OCI-LY7 (cell line): Measurements from ENCODE around the gene NPVF. TPM values are rescaled to one million over a fixed set of nuclear protein-coding genes. Genes with fewer than 3 reads are reported as not detected.

ENCODE experiments used
- BruUV-seq: library from RNA; stranded (reverse); fragments of 400-500 nt; replicated peaks from 2 replicates; lab custom pipeline; 2021; lab: Mats Ljungman, UMichigan
- CTCF ChIA-PET: fragments of 300-600 bp; sonication (Branson Sonifier 250); formaldehyde crosslinking; loops from one replicate; lab custom pipeline; 2022; ENCODE audit warnings: antibody characterized with exemption; ENCODE audit not compliant: unreplicated experiment; lab: Charles Lee
- POLR2A ChIA-PET: fragments of 300-600 bp; sonication (Branson Sonifier 250); formaldehyde crosslinking; loops from one replicate; lab custom pipeline; 2022; ENCODE audit warnings: antibody characterized with exemption; lab: Charles Lee
- DNase-seq: peaks from one replicate; pipeline ENCODE4 v3.0.0-alpha.2; 2015; ENCODE audit warnings: low spot score
- H2AFZ ChIP-seq: fragments of 200-600 bp; sonication (generic), shearing (Covaris generic); 2 replicates; pipeline ENCODE4 v1.6.1; 2014; ENCODE audit warnings: mild to moderate bottlenecking, antibody characterized with exemption, low read length, moderate library complexity
- H3K27ac ChIP-seq: fragments of 200-600 bp; sonication (generic); 2 replicates; pipeline ENCODE4 v1.5.1; 2014; ENCODE audit warnings: mixed run types, low read depth, mild to moderate bottlenecking, moderate library complexity, low read length, inconsistent platforms; ENCODE audit not compliant: poor library complexity, severe bottlenecking
- H3K36me3 ChIP-seq: fragments of 200-600 bp; sonication (generic); 2 replicates; pipeline ENCODE4 v1.6.1; 2014; ENCODE audit warnings: mild to moderate bottlenecking, antibody characterized with exemption, low read length, moderate library complexity, mixed read lengths; ENCODE audit not compliant: insufficient read depth
- H3K4me1 ChIP-seq: fragments of 200-600 bp; sonication (generic); 2 replicates; pipeline ENCODE4 v1.5.1; 2014; ENCODE audit warnings: mild to moderate bottlenecking, low read length; ENCODE audit not compliant: insufficient read depth, poor library complexity, severe bottlenecking
- H3K4me2 ChIP-seq: fragments of 200-600 bp; sonication (generic); 2 replicates; pipeline ENCODE4 v1.6.1; 2014; ENCODE audit warnings: mild to moderate bottlenecking, low read length
- H3K4me3 ChIP-seq: fragments of 200-600 bp; sonication (generic); 2 replicates; pipeline ENCODE4 v1.5.1; 2014; ENCODE audit warnings: mild to moderate bottlenecking, low read depth, low read length; ENCODE audit not compliant: poor library complexity, severe bottlenecking
- H3K79me2 ChIP-seq: fragments of 200-600 bp; sonication (generic); 2 replicates; pipeline ENCODE4 v1.6.1; 2016; ENCODE audit warnings: low read depth, mild to moderate bottlenecking, low read length, moderate library complexity, mixed read lengths; ENCODE audit not compliant: insufficient read depth
- H3K9me2 ChIP-seq: fragments of 200-600 bp; sonication (generic); 2 replicates; pipeline ENCODE4 v1.6.1; 2016; ENCODE audit warnings: mild to moderate bottlenecking, low read length, mixed read lengths; ENCODE audit not compliant: insufficient read depth
- H3K9me3 ChIP-seq: fragments of 200-600 bp; sonication (generic); 2 replicates; pipeline ENCODE4 v1.6.1; 2014; ENCODE audit warnings: mild to moderate bottlenecking, mixed run types, low read length, mixed read lengths
- H4K20me1 ChIP-seq: fragments of 200-600 bp; sonication (generic); 2 replicates; pipeline ENCODE4 v1.6.1; 2014; ENCODE audit warnings: mild to moderate bottlenecking, antibody characterized with exemption, low read length, moderate library complexity, mixed read lengths; ENCODE audit not compliant: insufficient read depth
- EZH2phosphoT487 ChIP-seq: fragments of 200-600 bp; sonication (generic); IDR thresholded peaks from 2 replicates; pipeline ENCODE4 v1.6.1; 2018; ENCODE audit warnings: low read depth, borderline replicate concordance, mild to moderate bottlenecking, mixed run types, antibody characterized with exemption, low read length, moderate library complexity, mixed read lengths
- intact Hi-C: fragments of 100-400 bp; cut with micrococcal nuclease; formaldehyde crosslinking; loops from one replicate; pipeline ENCODE4 v1.10.0; 2022; ENCODE audit not compliant: unreplicated experiment
- total RNA-seq, 2 experiments: library from RNA; depleted of rRNA in 1 of 2; stranded (reverse); fragments of >200 nt in 1 of 2; shearing (Covaris generic) in 1 of 2; gene quantifications; 2 replicates each; pipeline ENCODE4 v1.2.3, GENCODE V29; 2014 to 2022
- TF ChIP-seq, protein P1 (sequence below): fragments of 200-600 bp; sonication (generic); conservative IDR thresholded peaks from 2 replicates; pipeline ENCODE4 v1.5.1; 2014; ENCODE audit warnings: mild to moderate bottlenecking, antibody characterized with exemption, low read length, moderate library complexity, mixed read lengths

Gene NPVF
- total RNA-seq, 2 experiments from 2014 or later, result not detected

DNA sequence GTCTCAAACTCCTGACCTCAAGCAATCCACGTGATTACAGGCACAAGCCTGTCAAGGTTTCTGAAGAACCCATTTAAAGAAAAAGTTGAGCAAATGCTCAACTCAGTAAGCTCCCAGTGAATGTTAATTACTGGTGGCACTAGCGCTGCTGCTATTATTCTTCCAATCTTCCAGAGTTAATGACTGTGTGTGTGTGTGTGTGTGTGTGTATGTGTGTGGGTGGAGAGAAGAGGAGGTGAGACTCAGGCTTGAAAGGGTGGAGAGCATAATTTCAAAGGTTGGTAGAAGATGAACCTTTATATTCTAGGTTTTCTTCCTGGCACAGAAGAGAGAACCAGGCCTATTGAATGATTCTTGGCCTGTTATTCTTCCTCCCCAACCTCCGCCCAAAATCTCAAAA lies 11.6 kb upstream of the NPVF start:
- no TSS peak for BruUV-seq
- Histone ChIP-seq H3K9me2 (no peaks in the 10 kb centered on the region), H3K4me2 (no peak overlapping the region), H3K27ac (no peak overlapping the region), H2AFZ (no peak overlapping the region), H3K36me3 (no peaks in the 10 kb centered on the region), H3K9me3 (no peaks in the 10 kb centered on the region), H3K79me2 (no peaks in the 10 kb centered on the region), H3K4me1 (no peaks in the 10 kb centered on the region), H3K4me3 (no peak overlapping the region), H4K20me1 (no peaks in the 10 kb centered on the region)
- ChIA-PET POLR2A (no interaction called here), CTCF (no interaction called here)
- intact Hi-C loops, result no loop called here
- TF ChIP-seq EZH2phosphoT487, result no peak
- TF ChIP-seq, protein P1, sequence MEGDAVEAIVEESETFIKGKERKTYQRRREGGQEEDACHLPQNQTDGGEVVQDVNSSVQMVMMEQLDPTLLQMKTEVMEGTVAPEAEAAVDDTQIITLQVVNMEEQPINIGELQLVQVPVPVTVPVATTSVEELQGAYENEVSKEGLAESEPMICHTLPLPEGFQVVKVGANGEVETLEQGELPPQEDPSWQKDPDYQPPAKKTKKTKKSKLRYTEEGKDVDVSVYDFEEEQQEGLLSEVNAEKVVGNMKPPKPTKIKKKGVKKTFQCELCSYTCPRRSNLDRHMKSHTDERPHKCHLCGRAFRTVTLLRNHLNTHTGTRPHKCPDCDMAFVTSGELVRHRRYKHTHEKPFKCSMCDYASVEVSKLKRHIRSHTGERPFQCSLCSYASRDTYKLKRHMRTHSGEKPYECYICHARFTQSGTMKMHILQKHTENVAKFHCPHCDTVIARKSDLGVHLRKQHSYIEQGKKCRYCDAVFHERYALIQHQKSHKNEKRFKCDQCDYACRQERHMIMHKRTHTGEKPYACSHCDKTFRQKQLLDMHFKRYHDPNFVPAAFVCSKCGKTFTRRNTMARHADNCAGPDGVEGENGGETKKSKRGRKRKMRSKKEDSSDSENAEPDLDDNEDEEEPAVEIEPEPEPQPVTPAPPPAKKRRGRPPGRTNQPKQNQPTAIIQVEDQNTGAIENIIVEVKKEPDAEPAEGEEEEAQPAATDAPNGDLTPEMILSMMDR, result no peak
- no peak for DNase-seq

DNA sequence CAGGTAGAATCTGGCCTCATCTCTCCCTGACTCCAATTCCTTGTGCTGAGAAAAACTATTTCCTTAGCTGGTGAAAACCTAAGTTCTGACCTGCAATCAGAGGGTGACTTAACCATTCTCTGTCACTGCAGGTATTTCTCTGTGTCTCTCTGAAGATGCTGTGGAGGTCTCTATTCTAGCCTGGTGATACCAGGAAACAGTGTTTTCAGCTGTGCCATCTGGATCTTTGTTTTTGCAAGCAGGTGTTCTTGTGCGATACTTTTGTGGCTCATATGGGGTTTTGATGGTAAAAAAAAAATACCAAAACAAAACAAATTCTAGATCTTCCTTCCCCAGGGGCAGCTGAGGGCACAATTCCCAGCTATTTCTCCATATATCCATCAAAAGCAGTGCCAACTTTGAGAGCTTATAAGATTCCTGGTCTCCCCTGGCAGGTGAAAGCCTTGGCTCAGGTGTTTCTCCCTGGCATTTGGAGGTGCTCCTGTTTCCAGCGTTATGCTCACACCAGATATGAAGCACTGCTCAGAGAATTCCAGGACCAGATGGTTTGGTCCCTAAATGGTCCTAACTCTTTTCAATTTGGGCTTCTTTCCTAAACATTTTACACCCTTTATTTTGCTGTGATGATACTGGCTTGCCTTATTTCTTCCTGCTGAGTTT lies 9.9 kb upstream of the NPVF start:
- H3K27ac ChIP-seq, result no peak overlapping the region
- no peaks in the 10 kb centered on the region for H3K79me2 ChIP-seq
- no peaks in the 10 kb centered on the region for H3K4me1 ChIP-seq
- H3K9me2 ChIP-seq, result no peaks in the 10 kb centered on the region
- CTCF ChIA-PET, result no interaction called here
- H2AFZ ChIP-seq, result no peak overlapping the region
- H3K36me3 ChIP-seq, result no peaks in the 10 kb centered on the region
- H3K4me2 ChIP-seq, result no peak overlapping the region
- BruUV-seq, result no TSS peak
- no peaks in the 10 kb centered on the region for H3K9me3 ChIP-seq
- no peaks in the 10 kb centered on the region for H4K20me1 ChIP-seq
- intact Hi-C loops, result no loop called here
- H3K4me3 ChIP-seq, result no peak overlapping the region
- TF ChIP-seq, protein P1, result no peak
- no peak for TF ChIP-seq EZH2phosphoT487
- POLR2A ChIA-PET, result no interaction called here
- no peak for DNase-seq

DNA sequence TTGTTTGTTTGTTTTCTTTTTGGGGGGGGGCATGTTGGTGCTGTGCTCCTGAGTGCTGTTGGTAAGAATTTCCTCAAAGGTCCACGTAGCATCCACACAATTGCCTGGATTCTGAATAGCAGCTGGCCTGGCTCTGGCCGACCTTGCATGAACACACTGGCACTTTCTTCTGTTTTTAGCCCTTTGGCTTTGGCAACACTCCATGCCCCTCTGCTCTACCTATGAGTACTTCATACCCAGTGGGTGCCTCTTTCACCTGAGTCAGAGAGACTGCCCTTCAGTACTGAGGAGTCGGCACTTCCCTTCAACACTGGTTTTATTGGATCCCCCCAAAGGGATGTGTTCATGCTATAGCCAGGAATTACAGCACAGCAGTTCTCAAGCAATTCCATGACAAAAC lies 7.2 kb upstream of the NPVF start:
- BruUV-seq, result no TSS peak

More for the DNA sequence above, 7.2 kb upstream of the NPVF start:
- ChIA-PET POLR2A (no interaction called here), CTCF (no interaction called here)
- no peak for DNase-seq
- intact Hi-C loops, result no loop called here
- no peak overlapping the region for H3K4me3 ChIP-seq
- H3K27ac ChIP-seq, result no peak overlapping the region
- H3K4me1 ChIP-seq, result no peaks in the 10 kb centered on the region
- H3K9me3 ChIP-seq, result no peaks in the 10 kb centered on the region
- no peak for TF ChIP-seq EZH2phosphoT487
- TF ChIP-seq, protein P1, result no peak
- H4K20me1 ChIP-seq, result no peaks in the 10 kb centered on the region
- H3K9me2 ChIP-seq, result no peaks in the 10 kb centered on the region
- H3K4me2 ChIP-seq, result no peak overlapping the region
- no peaks in the 10 kb centered on the region for H3K79me2 ChIP-seq
- no peaks in the 10 kb centered on the region for H3K36me3 ChIP-seq
- no peak overlapping the region for H2AFZ ChIP-seq
